Keratinocyte (primary cell): Measurements from ENCODE around the gene VKORC1L1.

Experiments
- CTCF ChIP-seq, 3 experiments: IDR thresholded peaks in 1 of 3; conservative IDR thresholded peaks in 1 of 3; optimal IDR thresholded peaks in 1 of 3; 2 replicates in 2 of 3; 3 replicates in 1 of 3; pipeline versions ENCODE3 to v1.5.1; 2011; ENCODE audit warnings: low read length in 3 of 3, mild to moderate bottlenecking in 3 of 3, moderate library complexity in 2 of 3, control low read depth in 1 of 3, inconsistent platforms in 1 of 3; ENCODE audit not compliant: insufficient read depth in 2 of 3; ENCODE audit errors: extremely low read depth in 1 of 3
- EZH2 ChIP-seq: IDR thresholded peaks from one replicate; pipeline ENCODE4 v1.6.1; 2012; ENCODE audit warnings: inconsistent platforms, mild to moderate bottlenecking, low read length, moderate library complexity

- TF ChIP-seq CTCF (optimal IDR thresholded peaks at IDR 0.05 in 1 of 3, IDR thresholded peaks at IDR 0.05 in 1 of 3, conservative IDR thresholded peaks at IDR 0.05 in 1 of 3; ENCODE audit: extremely low read depth in 1 of 3, insufficient read depth in 2 of 3, low read length in 3 of 3): no peak
- no peak for TF ChIP-seq EZH2
Measured at GRCh38 chr7:65968256-65969185, 95.6 kb downstream of the VKORC1L1 start.
